ENCODE measurements around the gene GRIA1.

- TF ChIP-seq ESRRA (CRISPR knock-in tag; IDR thresholded peaks at IDR 0.05; ENCODE audit: borderline replicate concordance) (no peak), JUN (CRISPR knock-in tag; IDR thresholded peaks at IDR 0.05) (no peak), MAX (CRISPR knock-in tag; IDR thresholded peaks at IDR 0.05) (no peak), ZNF416 (CRISPR knock-in tag; IDR thresholded peaks at IDR 0.05) (no peak), CTCF (IDR thresholded peaks at IDR 0.05) (no peak), TCF7 (CRISPR knock-in tag; IDR thresholded peaks at IDR 0.05; ENCODE audit: low read depth) (no peak)
Measured at GRCh38 chr5:153605386-153605785, 114.9 kb downstream of the GRIA1 start.

Measured in WTC11 (cell line).